Lower lobe of right lung (tissue), 2 donors: ENCODE results near the gene EML2. TPM values are rescaled to one million over a fixed set of nuclear protein-coding genes. Genes with fewer than 3 reads are reported as not detected.
"Not testable (repeated sequence)": the region's sequence is repeated elsewhere in the genome, so short reads cannot be mapped to it uniquely, and the experiment has no call there.

Source experiments
- ATAC-seq, 2 donors: fragments of 200-7000 bp; cut with Tn5 transposase; one replicate each; pipeline ENCODE4 v1.9.1; 2020 to 2022; ENCODE audit warnings: mild to moderate bottlenecking in 2 of 2, moderate library complexity in 2 of 2
- DNase-seq: peaks from one replicate; pipeline ENCODE4 v3.0.0-alpha.2; 2020
- H3K27ac ChIP-seq: fragments of 200-600 bp; one replicate; pipeline ENCODE4 v1.8.0; 2022
- H3K27me3 ChIP-seq: fragments of 200-600 bp; one replicate; pipeline ENCODE4 v1.8.0; 2022; ENCODE audit warnings: low read depth
- H3K36me3 ChIP-seq: fragments of 200-600 bp; one replicate; pipeline ENCODE4 v1.8.0; 2022; ENCODE audit warnings: mild to moderate bottlenecking
- H3K4me1 ChIP-seq: fragments of 200-600 bp; one replicate; pipeline ENCODE4 v1.8.0; 2022
- H3K4me3 ChIP-seq: fragments of 200-600 bp; one replicate; pipeline ENCODE4 v1.8.0; 2022; ENCODE audit warnings: mild to moderate bottlenecking
- H3K9me3 ChIP-seq: fragments of 200-600 bp; one replicate; pipeline ENCODE4 v1.8.0; 2022
- CTCF ChIP-seq: fragments of 200-600 bp; IDR thresholded peaks from one replicate; pipeline ENCODE4 v1.8.0; 2022; ENCODE audit warnings: antibody characterized with exemption, mild to moderate bottlenecking
- intact Hi-C: fragments of 100-400 bp; cut with DNase I; formaldehyde crosslinking; loops from one replicate; pipeline ENCODE4 v1.11.0; 2022
- long read RNA-seq: library from polyadenylated mRNA; unstranded; transcript quantifications from one replicate; pipeline ENCODE4 v2.0.0, GENCODE V29; 2021
- total RNA-seq: library from RNA; stranded (reverse); fragmentation: NEBNext Ultra II Directional; extraction: Animal tissue kit (Norgen Biotek cat#: 25700); gene quantifications from one replicate; pipeline ENCODE4 v1.2.1, GENCODE V29; 2021
- donor health status: DM: no; HTN: yes; CAD: no; lungs with severe emphysema.

EML2 gene
- 51.4 TPM for total RNA-seq
- long read RNA-seq, transcript EML2-201 (19 exons, 2,264 nt) = major isoform, 6 of 12 reads
- long read RNA-seq, partial matches to known transcripts = 3 of 12 reads
- long read RNA-seq, other reads (novel, unspliced or antisense) = 2 of 12 reads

- peak; percentile 10 for TF ChIP-seq CTCF
- Histone ChIP-seq H3K9me3 (no peaks in the 10 kb centered on the region), H3K27me3 (peaks cover 7% of the 10 kb centered on the region), H3K27ac (peak within 1 kb of the TSS; percentile 58), H3K36me3 (no peaks in the 10 kb centered on the region), H3K4me3 (peak within 1 kb of the TSS; percentile 70), H3K4me1 (peaks cover 51% of the 10 kb centered on the region)
- DNase-seq (peak; percentile 72), ATAC-seq (peak; percentile 48 to 51)
- intact Hi-C loops = no loop called here
Observed at GRCh38 chr19:45638930-45639729, at the start of gene EML2. TSS of gene EML2 (minus strand) at chr19:45639397. CDS start at chr19:45639376, 21 bp downstream.

- Histone ChIP-seq H3K4me3 (no peak overlapping the region), H3K27ac (no peak overlapping the region), H3K36me3 (peaks cover 44% of the 10 kb centered on the region), H3K27me3 (no peaks in the 10 kb centered on the region), H3K4me1 (peaks cover 12% of the 10 kb centered on the region), H3K9me3 (no peaks in the 10 kb centered on the region)
- intact Hi-C loops = no loop called here
- ATAC-seq (no peak), DNase-seq (no peak)
- TF ChIP-seq CTCF = no peak
Observed at GRCh38 chr19:45687599-45687998, 48.4 kb upstream of the EML2 start.

DNA sequence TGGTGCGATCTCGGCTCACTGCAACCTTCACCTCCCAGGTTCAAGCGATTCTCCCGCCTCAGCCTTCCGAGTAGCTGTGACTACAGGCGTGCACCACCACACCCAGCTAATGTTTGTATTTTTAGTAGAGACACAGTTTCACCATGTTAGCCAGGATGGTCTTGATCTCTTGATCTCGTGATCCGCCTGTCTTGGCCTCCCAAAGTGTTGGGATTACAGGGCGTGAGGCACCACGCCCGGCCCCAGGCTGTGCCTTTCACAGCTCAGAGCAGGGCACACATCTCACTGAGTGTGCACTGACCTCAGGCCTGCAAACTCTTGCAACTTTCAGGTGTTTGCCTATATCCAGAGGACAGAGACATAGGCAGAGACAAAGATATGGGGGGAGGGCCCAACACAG is 45.8 kb upstream of the EML2 start:
- DNase-seq, intact Hi-C loops: not testable (repeated sequence)

DNA sequence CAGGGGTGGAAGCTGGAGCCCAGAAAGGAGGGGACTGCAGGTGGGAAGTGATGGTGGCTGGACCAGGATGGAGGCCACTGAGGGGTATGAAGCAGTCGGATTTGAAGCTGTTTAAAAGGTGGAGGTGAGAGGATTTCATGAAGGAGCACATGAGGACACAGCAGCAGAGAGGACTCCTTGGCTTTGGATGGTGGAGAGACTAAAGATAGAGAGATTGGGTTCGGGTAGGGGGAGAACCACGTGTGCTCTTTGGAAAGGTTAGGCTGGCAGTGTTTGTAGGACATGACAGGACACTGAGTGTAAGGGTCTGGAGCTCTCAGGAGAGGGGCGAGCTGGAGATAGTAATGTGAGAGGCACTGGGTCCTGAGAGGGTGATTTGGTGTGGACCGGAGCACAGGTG is 43.7 kb upstream of the EML2 start:
- ATAC-seq (no peak), DNase-seq (no peak)
- Histone ChIP-seq H3K9me3 (no peaks in the 10 kb centered on the region), H3K36me3 (peaks cover 36% of the 10 kb centered on the region), H3K4me1 (peaks cover 17% of the 10 kb centered on the region), H3K27ac (no peak overlapping the region), H3K27me3 (peaks cover 10% of the 10 kb centered on the region), H3K4me3 (no peak overlapping the region)
- intact Hi-C loops = no loop called here
- no peak for TF ChIP-seq CTCF

More for the DNA sequence above, 45.8 kb upstream of the EML2 start:
- not testable (repeated sequence) for ATAC-seq, H3K27ac ChIP-seq, H3K9me3 ChIP-seq, H3K27me3 ChIP-seq, H3K4me3 ChIP-seq
- Histone ChIP-seq H3K36me3 (peaks cover 44% of the 10 kb centered on the region), H3K4me1 (peaks cover 13% of the 10 kb centered on the region)

- no peak overlapping the region for H3K4me3 ChIP-seq
- peaks cover 16% of the 10 kb centered on the region for H3K27me3 ChIP-seq
- H3K4me1 ChIP-seq = peaks cover 25% of the 10 kb centered on the region
- H3K27ac ChIP-seq = peak overlapping the region; percentile 67
- no peak for TF ChIP-seq CTCF
- DNase-seq (no peak), ATAC-seq (no peak)
- H3K36me3 ChIP-seq = peaks cover 28% of the 10 kb centered on the region
- intact Hi-C loops = no loop called here
- H3K9me3 ChIP-seq = no peaks in the 10 kb centered on the region
Observed at GRCh38 chr19:45682117-45682516, 42.9 kb upstream of the EML2 start.

DNA sequence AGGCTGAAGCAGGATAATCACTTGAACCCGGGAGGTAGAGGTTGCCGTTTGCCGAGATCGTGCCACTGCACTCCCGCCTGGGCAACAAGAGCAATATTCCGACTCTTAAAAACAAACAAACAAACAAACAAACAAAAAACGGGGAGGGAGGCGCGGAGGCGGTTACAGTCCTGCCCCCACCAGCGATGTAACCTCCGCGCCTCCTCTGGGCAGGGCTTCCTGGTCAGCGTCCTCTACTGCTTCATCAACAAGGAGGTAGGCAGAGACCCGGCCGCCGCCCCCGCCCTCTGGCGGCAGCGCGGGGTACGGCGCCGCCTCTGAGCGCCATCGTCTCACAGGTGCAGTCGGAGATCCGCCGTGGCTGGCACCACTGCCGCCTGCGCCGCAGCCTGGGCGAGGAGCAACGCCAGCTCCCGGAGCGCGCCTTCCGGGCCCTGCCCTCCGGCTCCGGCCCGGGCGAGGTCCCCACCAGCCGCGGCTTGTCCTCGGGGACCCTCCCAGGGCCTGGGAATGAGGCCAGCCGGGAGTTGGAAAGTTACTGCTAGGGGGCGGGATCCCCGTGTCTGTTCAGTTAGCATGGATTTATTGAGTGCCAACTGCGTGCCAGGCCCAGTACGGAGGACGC is 42.3 kb upstream of the EML2 start:
- peaks cover 21% of the 10 kb centered on the region for H3K36me3 ChIP-seq
- H3K9me3 ChIP-seq = no peaks in the 10 kb centered on the region
- H3K4me3 ChIP-seq = peak overlapping the region; percentile 45
- H3K27me3 ChIP-seq = peaks cover 22% of the 10 kb centered on the region
- H3K4me1 ChIP-seq = peaks cover 31% of the 10 kb centered on the region
- intact Hi-C loops = no loop called here
- peak overlapping the region; percentile 67 for H3K27ac ChIP-seq
- ATAC-seq (peak; percentile 87 to 89), DNase-seq (peak; percentile 92)
- peak; percentile 98 for TF ChIP-seq CTCF
